ENCODE data around the gene ZNF804A.

Gene ZNF804A

GRCh38 chr2:184830531-184830930 lies 232.2 kb downstream of the ZNF804A start:
- no peak for DNase-seq (ENCODE audit: low spot score)
- no peak for TF ChIP-seq CTCF (IDR thresholded peaks at IDR 0.05)
- H3K27ac ChIP-seq = no peak overlapping the region
- H3K4me3 ChIP-seq = no peak overlapping the region

- TF ChIP-seq CTCF (IDR thresholded peaks at IDR 0.05) = no peak
- H3K4me3 ChIP-seq = no peak overlapping the region
- DNase-seq (ENCODE audit: low spot score) = no peak
- no peak overlapping the region for H3K27ac ChIP-seq
Observed at GRCh38 chr2:184834699-184835397, 236.5 kb downstream of the ZNF804A start.

GRCh38 chr2:184835398-184835715 lies 237.0 kb downstream of the ZNF804A start:
- Histone ChIP-seq H3K27ac (no peak overlapping the region), H3K4me3 (no peak overlapping the region)
- DNase-seq (ENCODE audit: low spot score) = no peak
- no peak for TF ChIP-seq CTCF (IDR thresholded peaks at IDR 0.05)

- no peak for DNase-seq (ENCODE audit: low spot score)
- Histone ChIP-seq H3K27ac (no peak overlapping the region), H3K4me3 (no peak overlapping the region)
- TF ChIP-seq CTCF (IDR thresholded peaks at IDR 0.05) = no peak
Observed at GRCh38 chr2:184847331-184847730, 249.0 kb downstream of the ZNF804A start.

GRCh38 chr2:184849516-184849915 lies 251.2 kb downstream of the ZNF804A start:
- no peak for DNase-seq (ENCODE audit: low spot score)
- Histone ChIP-seq H3K27ac (no peak overlapping the region), H3K4me3 (no peak overlapping the region)
- no peak for TF ChIP-seq CTCF (IDR thresholded peaks at IDR 0.05)

GRCh38 chr2:184851576-184851975 lies 253.2 kb downstream of the ZNF804A start:
- no peak overlapping the region for H3K4me3 ChIP-seq
- no peak overlapping the region for H3K27ac ChIP-seq
- DNase-seq (ENCODE audit: low spot score) = no peak
- no peak for TF ChIP-seq CTCF (IDR thresholded peaks at IDR 0.05)

- TF ChIP-seq CTCF (IDR thresholded peaks at IDR 0.05) = no peak
- Histone ChIP-seq H3K4me3 (no peak overlapping the region), H3K27ac (no peak overlapping the region)
- no peak for DNase-seq (ENCODE audit: low spot score)
Observed at GRCh38 chr2:184859187-184859586, 260.9 kb downstream of the ZNF804A start.

Measured in coronary artery (tissue), 2 donors.